Measurements from ENCODE around the gene MEMO1.

Gene MEMO1

GRCh38 chr2:32005371-32005976 is 5.3 kb downstream of the MEMO1 start:
- no peaks in the 10 kb centered on the region for H3K36me3 ChIP-seq (ENCODE audit: control insufficient read depth, insufficient read depth, low read length)
- peaks cover 7% of the 10 kb centered on the region for H3K4me1 ChIP-seq
- no peak overlapping the region for H3K9ac ChIP-seq
- TF ChIP-seq CTCF (IDR thresholded peaks at IDR 0.05): no peak
- H3K4me2 ChIP-seq (ENCODE audit: low read length): no peak overlapping the region
- H3K79me2 ChIP-seq: peaks cover 30% of the 10 kb centered on the region
- H3K9me3 ChIP-seq (ENCODE audit: control insufficient read depth, low read length): no peaks in the 10 kb centered on the region
- no peak overlapping the region for H3K4me3 ChIP-seq (ENCODE audit: low read depth, low read length)
- H3K27ac ChIP-seq: no peak overlapping the region
- no peak overlapping the region for H2AFZ ChIP-seq
- no peaks in the 10 kb centered on the region for H3K27me3 ChIP-seq (ENCODE audit: control insufficient read depth, insufficient read depth, low read length)

GRCh38 chr2:32003791-32004190 is 7.0 kb downstream of the MEMO1 start:
- Histone ChIP-seq H3K9me3 (ENCODE audit: control insufficient read depth, low read length) (no peaks in the 10 kb centered on the region), H3K27ac (no peak overlapping the region), H3K4me2 (ENCODE audit: low read length) (no peak overlapping the region), H3K79me2 (peaks cover 36% of the 10 kb centered on the region), H3K27me3 (ENCODE audit: control insufficient read depth, insufficient read depth, low read length) (no peaks in the 10 kb centered on the region), H3K36me3 (ENCODE audit: control insufficient read depth, insufficient read depth, low read length) (no peaks in the 10 kb centered on the region), H3K4me1 (peaks cover 7% of the 10 kb centered on the region), H3K4me3 (ENCODE audit: low read depth, low read length) (no peak overlapping the region), H3K9ac (no peak overlapping the region), H2AFZ (no peak overlapping the region)
- no peak for TF ChIP-seq CTCF (IDR thresholded peaks at IDR 0.05)

- Histone ChIP-seq H3K27ac (no peak overlapping the region), H3K4me1 (no peaks in the 10 kb centered on the region), H3K9me3 (ENCODE audit: control insufficient read depth, low read length) (no peaks in the 10 kb centered on the region), H2AFZ (no peak overlapping the region), H3K4me3 (ENCODE audit: low read depth, low read length) (no peak overlapping the region), H3K79me2 (peaks cover 34% of the 10 kb centered on the region), H3K9ac (no peak overlapping the region), H3K36me3 (ENCODE audit: control insufficient read depth, insufficient read depth, low read length) (no peaks in the 10 kb centered on the region), H3K27me3 (ENCODE audit: control insufficient read depth, insufficient read depth, low read length) (no peaks in the 10 kb centered on the region), H3K4me2 (ENCODE audit: low read length) (no peak overlapping the region)
- TF ChIP-seq CTCF (IDR thresholded peaks at IDR 0.05): no peak
These were observed 8.4 kb downstream of the MEMO1 start for GRCh38 chr2:32002406-32002805.

DNA sequence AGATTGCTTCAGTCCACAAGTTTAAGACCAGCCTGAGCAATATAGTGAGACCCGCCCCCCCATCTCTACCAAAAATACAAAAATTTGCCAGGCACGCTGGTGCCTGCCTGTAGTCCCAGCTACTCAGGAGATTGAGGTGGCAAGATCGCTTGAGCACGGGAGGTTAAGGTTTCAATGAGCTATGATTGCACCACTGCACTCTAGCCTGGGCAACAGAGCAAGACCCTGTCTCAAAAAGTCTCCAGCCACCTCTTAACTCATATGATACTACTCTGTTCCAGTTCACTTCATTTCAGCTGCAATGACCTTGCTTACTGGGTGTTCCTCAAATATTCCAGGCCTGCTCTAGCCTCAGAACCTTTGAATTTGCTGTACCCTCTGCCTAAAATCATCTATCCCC is 11.4 kb downstream of the MEMO1 start:
- TF ChIP-seq CTCF (IDR thresholded peaks at IDR 0.05): no peak

GRCh38 chr2:31998731-31999383 is 12.0 kb downstream of the MEMO1 start:
- Histone ChIP-seq H3K4me3 (ENCODE audit: low read depth, low read length) (no peak overlapping the region), H3K9ac (no peak overlapping the region), H3K4me2 (ENCODE audit: low read length) (no peak overlapping the region), H3K27ac (no peak overlapping the region), H3K4me1 (no peaks in the 10 kb centered on the region), H3K9me3 (ENCODE audit: control insufficient read depth, low read length) (no peaks in the 10 kb centered on the region), H2AFZ (no peak overlapping the region), H3K36me3 (ENCODE audit: control insufficient read depth, insufficient read depth, low read length) (no peaks in the 10 kb centered on the region), H3K27me3 (ENCODE audit: control insufficient read depth, insufficient read depth, low read length) (no peaks in the 10 kb centered on the region), H3K79me2 (peaks cover 16% of the 10 kb centered on the region)
- no peak for TF ChIP-seq CTCF (IDR thresholded peaks at IDR 0.05)

More for the DNA sequence above, 11.4 kb downstream of the MEMO1 start:
- Histone ChIP-seq H3K36me3 (ENCODE audit: control insufficient read depth, insufficient read depth, low read length) (no peaks in the 10 kb centered on the region), H3K9ac (no peak overlapping the region), H3K4me1 (no peaks in the 10 kb centered on the region), H3K79me2 (peaks cover 16% of the 10 kb centered on the region), H3K27ac (no peak overlapping the region), H3K27me3 (ENCODE audit: control insufficient read depth, insufficient read depth, low read length) (no peaks in the 10 kb centered on the region), H3K4me2 (ENCODE audit: low read length) (no peak overlapping the region), H2AFZ (no peak overlapping the region), H3K9me3 (ENCODE audit: control insufficient read depth, low read length) (no peaks in the 10 kb centered on the region), H3K4me3 (ENCODE audit: low read depth, low read length) (no peak overlapping the region)

Measured in parathyroid adenoma (tissue), 2 donors.